Fibroblast of skin of scalp (primary cell): ENCODE data around the gene FNDC3B.
"Not testable (repeated sequence)": the region's sequence is repeated elsewhere in the genome, so short reads cannot be mapped to it uniquely, and the experiment has no call there.

Experiments used
- DNase-seq: peaks from one replicate; pipeline ENCODE4 v3.0.0-alpha.2; 2013

FNDC3B gene

DNA sequence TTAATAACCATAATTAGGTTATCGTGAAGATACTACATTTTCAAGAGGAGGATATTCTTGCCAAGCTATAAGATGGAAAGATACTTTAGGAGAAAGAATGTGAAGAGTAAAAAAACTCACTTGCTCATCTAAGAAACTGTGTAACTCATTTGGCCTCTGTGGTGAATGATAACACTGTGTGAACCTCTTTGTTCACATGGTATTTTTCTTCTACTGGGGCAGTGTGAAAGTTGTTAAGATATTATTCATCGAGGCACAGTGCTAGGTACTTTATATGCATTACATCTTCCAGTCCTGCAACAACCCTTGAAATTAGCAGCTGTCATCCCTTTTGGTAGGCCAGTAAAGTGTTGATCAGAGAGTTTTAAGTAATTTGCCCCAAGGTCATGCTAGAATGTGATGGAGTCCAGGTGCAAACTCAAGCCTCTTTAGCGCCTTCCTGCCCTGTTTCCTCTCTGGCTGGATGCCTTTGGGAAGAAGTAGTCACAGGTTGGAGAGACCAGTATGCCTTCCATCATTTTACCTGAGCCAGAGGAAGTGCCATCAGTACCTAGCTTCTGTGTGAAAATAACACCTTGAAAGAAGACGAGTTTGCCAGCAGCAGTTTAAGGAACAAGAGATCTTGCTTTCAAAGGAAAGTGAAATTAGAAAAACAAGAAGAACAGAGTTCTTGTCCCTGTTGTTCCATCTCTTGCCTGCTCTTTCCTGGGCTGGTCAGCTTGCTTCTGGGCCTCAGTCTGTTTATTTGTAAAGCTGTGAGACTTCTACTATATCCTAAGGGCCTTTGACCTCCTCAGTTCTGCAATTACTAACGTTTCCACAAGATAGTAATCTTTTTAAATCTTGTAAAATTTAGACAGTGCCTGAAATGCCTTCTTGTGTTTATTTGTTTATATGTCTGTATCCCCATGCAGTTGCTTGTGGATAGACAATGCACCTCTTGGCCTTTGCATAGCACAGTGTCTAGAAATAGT is 179.3 kb downstream of the FNDC3B start:
- DNase-seq, result no peak

DNA sequence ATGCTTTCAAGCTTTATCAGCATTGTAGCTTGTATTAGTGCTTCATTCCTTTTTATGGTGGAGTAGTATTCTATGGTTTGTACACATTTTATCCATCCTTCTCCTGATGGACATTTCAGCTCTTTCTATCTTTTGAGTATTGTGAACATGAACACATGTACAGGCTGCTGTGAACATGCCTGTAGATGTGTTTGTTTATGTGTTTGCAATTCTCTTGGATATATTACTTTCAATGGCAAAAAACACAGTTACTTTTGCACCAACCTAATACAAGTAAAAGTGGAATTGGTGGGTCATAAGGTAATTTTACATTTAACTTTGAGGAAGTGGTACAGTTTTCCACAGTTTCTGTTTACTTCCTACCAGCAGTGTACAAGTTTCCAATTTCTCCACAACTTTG is 180.4 kb downstream of the FNDC3B start:
- DNase-seq, result no peak

DNA sequence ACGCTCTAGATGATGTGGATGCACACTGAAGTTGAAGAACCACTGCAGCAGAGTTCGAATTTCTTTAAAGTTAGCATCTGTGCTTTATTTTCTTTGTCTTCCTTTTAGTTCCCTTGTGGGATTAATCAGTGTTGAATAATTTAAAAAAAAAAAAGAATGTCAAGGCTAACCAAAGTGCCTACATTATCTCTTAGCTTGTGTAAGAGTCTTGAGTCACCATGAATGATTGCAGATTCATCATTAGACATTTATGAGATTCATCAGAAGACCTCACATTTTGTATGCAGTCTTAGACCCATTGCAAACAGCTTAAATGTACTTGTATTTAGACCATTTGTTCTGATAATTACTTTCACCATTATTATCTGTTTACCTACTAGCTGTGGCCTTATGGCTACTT is 182.2 kb downstream of the FNDC3B start:
- DNase-seq, result peak; percentile 83

DNA sequence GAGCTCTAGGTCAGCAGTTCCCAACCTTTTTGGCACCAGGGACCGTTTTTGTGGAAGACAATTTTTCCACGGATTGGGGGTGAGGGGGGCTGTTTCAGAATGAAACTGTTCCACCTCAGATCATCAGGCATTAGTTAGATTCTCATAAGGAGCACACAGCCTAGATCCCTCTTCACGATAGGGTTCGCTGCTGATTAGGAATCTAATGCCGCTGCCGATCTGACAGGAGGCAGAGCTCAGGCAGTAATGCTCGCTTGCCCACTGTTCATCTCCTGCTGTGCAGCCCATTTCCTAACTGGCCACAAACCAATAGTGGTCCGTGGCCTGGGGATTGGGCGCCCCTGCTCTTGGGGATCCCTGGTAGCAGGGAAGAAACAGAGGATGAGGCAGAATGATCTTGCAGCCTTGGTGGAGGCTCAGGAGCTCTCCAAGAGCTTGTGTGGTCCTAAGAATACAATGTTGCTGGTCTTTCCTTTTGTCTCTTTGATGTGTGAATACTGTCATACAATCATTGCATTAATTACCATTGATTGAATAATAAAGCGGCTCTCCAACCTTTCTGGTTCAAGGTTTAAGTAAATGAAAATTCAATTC is 183.2 kb downstream of the FNDC3B start:
- DNase-seq, result no peak

DNA sequence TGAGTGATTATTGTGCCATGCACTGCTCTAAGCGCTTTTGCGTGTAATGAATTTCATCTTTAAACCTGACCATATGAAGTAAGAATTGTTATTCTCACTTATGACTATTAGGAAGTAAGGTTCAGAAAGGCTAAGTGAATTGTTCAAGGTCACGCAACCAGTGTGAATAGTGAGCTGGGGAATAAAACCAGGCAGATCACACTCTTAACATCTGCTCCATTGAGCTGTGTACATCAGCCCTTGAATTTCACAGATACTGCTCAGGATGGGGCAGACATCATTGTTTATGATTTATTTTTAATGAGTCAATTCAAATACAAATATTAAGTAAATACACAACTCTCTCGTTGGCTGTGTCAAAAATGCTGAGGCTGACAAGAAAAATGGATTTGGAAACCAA is 184.5 kb downstream of the FNDC3B start:
- no peak for DNase-seq

DNA sequence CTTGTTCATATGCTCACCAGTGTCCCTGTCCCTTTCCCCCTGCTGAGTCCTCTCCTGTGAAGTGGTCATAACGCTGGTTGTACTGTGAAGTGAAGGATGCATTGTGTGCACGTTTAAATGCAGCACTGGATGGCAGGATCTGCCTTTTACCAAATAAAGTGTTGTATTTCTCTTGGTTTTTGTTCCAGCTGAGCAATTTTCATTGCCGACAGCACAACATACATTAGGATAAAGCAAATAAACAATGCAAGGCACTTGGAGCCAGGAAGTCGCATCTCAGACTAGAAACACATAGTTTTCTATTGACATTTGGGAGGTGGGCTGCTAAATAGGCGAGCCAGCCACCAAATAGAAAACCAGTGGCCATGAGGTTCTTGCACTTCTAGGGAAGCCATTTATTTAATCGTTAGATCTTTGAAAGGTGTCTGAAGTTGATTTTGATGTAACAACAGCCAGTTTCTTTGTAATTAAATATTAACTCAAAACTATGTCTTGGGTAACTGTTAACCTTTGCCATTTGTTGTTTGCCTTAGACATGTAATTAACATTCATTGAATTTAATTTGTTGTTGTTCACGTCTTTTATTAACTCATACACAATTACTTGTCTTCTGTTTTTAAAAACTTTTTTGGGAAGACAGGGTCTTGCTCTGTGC is 185.3 kb downstream of the FNDC3B start:
- DNase-seq, result no peak

DNA sequence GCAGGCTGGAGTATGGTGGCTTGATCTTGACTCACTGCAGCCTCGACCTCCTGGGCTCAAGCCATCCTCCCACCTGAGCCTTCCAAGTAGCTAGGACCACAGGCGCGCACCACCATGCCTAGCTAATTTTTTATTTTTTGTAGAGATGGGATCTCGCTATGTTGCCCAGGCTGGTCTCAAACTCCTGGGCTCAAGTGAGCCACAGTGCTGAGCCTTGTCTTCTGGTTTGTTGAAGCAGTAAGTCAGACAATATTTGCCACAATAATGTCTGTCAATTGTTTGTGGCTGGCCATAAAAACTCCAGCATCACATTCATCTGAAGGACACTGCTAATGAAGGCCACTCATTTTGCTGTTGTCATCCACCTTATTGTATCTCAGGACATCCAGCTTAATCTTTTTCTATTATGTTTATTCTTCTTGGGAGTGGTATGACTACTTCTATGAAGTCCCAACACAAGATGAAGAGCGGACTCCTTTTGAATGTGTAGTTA is 185.9 kb downstream of the FNDC3B start:
- DNase-seq, result no peak

DNA sequence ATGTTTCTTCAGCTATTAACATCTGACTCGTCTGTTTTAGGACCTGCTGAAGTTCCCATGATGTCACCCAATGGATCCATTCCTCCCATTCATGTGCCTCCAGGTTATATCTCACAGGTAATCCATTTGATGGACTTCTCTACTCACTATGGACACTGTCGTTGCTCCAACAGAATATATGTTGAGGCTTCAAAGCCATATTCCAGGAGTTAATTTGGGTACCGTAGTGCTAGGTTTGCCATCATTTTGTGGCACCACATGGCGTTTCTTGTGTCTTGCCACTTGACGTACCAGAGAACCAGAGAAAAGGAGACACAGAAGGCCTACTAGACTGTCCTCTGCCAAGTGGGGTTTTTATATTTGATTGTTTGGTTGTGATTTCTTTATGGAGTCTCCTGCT is 187.5 kb downstream of the FNDC3B start:
- no peak for DNase-seq

DNA sequence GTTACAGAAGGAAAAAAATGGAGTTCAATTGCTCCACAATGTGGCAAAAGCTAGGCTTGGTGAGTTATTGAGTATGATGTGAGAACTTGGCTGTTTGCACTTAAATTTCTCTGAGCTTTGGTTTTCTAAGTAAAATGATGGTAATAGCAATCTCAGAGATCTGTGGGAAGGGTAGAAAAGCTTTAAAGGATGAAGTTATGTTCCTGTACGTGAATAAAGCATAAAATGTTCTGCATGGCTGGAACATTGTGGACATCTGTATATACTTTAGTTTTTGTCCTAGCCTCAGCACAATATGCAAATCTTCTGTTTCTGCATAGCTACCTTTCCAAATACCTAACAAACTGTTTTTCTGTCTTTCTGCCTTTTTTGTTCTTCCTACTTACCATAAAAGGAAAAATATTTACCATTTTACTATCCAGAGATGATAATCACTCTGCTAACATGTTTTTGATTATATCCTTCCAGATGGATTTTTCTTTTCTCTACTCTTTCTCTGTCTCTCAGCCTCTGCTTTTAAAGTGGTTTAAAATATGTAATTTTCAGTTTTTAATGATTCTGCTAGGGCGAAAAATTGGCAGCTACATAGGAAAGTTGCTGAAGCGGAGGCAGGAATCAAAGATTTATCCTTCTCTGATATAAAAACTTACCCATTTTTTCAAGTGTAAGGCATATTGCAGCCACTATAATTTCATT is 188.1 kb downstream of the FNDC3B start:
- DNase-seq, result no peak

DNA sequence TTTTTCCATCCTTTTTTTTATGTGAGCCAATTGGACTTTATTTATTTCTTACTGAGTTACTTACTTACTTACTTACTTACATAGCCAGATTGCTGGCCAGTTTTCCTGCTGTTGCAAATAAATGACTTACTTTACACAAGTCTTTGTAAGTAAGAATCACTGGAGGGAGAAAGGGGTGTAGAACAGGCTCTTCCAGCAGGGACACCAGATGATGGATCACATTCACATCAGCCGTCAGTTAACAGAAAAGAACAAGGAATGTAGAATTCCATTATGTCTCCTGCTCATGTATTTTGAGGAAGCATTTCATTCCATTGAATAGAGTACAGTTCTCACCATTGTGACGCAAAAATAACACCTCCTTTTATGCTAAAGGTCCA is 188.6 kb downstream of the FNDC3B start:
- no peak for DNase-seq

DNA sequence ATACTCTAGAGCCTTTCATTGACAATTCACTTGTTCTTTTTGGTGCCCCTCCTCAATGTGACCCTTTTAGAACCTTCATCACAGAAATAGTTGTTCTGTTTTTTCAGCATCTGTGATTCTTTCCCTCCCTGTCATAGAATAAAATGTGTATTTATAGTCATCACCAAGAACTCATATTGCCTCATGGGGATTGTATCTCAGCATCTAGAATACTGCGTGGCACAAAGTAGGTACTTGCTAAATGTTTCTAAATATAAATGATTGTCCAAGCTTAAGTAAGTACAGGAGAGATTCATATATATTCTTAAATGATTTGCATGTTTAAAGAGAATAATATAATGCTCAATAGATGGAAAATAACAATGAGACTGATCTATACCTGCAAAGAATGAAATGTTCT is 190.1 kb downstream of the FNDC3B start:
- no peak for DNase-seq

DNA sequence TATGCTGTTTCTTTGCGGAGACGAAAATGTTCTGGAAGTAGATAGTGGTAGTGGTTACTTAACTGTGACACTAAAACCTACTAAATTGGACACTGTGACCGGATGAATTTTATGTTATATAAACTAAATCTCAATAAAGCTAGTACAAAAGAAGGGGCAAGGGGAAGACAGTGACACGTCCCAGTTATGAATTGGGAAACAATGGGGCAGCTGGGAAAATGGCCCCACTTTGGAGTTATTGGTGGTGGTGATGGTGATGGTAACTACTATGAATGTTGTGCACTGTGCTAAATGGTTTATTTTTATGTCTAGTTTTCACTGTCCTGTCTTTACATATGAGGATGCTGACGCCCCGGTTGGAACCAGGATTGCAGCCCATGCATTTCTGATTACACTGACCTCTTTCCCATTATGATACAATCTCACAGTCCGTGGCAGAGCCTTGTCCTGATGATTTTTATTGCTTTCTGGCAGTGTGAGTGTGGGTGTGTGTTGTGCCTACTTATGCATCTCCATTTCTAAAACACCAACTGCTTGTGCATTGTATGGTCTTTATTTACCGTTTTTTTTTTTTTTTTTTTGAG is 192.0 kb downstream of the FNDC3B start:
- no peak for DNase-seq

DNA sequence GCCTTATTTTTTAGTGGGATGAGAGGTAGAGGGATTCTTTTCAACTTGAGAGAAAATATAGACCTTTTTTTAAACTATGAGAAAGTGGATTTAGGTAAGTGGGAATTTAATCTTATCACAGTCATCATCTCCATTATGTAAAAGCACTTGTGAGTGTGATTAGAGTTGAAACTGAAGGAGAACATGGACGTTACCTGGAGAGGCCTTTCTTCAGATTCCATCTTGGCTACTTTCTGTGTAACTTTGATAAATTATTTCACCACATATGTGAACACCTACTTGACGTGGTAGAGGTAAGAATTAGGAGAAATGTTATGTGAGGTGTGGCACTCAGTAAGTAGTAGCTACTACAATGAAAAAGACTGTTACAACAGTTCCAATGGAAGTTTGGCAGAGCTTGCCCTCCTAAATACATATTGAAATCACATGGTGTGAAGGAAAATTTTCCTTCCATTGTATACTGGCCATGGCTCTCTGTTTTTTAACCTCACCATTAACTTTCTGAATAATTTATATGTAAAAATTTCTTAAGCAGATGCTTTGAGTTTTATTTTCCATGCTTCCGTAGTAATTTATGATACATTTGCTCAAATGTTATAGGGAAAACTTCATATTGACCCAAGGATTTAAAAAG is 193.3 kb downstream of the FNDC3B start:
- no peak for DNase-seq

DNA sequence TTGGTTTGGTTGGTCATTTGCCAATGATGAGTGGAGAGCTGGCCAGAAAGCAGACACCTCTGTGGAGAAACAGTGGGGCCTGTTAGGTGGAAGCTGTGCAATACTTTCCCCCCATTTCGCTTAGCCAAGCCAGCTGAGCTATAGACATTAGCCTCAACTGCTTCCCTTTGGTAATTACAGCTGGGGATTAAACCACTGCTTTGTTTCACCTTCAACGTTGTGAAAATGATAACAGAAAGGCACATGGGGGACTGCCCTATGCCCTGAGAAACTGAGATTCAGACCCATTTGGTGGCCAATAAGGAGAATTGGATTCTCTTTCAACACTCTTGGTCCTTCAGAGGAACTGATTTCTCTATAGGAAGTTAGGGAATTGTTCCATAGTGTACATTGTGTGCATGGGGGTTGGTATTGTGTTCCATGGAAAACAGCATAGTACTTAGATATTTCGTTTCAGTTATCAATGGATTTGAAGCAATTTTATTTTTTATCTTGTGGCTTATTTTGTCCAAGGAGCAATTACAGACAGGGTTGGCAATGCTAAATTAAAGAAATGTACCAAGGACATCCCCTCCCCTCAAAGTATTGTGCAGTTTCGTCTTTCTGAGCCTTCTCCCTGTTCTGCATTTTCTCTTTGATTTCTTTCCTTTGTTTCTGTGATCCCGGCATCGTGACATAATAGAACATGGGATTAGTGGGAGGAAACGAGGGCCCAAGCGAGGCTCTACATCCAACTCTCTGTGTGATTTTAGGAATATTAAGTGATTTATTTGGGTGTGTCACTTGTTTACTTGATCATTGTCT is 194.3 kb downstream of the FNDC3B start:
- DNase-seq, result no peak

DNA sequence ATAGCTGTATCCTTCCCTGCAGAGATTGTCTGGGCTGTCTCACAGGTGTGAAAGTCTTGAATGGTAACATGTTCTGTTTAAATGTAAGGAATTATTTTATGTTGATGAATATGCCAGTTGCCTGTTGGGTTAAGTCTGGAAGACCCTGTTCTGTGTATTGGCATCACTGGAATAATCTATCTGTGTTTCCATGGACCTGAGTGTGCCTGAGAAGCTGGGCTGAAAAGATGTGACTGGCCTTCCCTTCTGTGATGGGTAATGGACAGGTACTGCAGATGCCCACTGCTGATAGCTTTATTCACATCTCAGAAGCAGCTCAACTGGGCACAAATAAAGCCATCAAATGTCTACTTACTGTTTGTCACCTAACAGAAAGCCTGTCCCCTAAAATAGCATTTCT is 196.3 kb downstream of the FNDC3B start:
- no peak for DNase-seq

DNA sequence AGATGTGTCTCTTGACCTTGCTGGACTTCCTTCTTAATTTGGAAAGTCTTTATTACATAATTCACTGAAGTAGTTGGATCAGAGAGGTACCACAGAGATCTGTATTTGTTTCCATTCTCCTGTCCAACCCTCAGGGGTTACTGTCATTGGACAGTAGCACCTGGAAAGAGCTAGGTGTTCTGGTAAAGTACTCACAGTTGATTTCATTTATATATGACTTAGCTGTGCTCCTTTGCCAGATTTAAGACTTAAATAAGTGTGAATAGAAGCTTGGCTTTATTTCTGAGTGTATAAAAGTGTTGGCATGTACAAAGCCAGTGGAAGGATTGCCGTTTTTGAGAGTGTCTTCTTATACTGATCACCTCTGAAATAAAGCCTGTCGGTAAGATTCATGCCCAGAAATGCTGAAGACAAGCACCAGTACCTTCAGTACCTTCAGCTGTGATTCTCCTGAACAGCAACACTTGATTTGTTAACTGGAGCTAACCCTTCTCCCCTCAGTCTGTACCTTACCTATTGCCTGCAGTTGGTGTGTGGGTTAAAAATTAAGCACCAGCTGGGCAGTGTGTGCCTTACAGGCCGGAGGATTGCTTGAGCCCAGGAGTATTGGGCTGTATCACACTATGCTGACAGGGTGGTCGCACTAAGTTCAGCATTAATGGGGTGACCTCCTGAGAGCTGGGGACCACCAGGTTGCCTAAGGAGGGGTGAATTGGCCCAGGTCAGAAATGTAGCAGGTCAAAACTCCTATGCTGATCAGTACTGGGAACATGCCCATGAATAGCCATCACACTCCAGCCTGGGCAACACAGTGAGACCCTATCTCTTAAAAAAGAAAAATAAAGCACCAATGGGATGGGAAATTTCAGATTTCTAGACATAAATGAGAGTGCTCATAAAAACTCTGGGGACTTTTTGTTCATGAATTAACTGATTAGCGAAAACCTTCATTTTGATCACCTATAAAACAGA is 197.7 kb downstream of the FNDC3B start:
- no peak for DNase-seq

DNA sequence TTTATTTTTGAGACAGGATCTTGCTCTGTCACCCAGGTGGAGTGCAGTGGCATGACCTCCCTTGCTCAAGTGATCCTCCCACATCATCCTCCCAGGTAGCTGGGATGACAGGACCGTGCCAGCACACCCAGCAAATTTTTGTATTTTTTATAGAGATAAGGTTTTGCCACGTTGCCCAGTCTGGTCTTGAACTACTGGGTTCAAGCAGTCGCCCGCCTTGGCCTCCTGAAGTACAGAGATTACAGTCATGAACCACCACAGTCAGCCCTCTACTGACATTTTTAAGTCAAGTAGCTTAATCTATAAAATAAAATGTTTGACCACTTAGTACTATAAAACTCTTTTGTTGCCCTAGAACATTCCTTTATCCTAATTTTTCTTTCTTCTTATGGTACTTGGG is 198.8 kb downstream of the FNDC3B start:
- no peak for DNase-seq

DNA sequence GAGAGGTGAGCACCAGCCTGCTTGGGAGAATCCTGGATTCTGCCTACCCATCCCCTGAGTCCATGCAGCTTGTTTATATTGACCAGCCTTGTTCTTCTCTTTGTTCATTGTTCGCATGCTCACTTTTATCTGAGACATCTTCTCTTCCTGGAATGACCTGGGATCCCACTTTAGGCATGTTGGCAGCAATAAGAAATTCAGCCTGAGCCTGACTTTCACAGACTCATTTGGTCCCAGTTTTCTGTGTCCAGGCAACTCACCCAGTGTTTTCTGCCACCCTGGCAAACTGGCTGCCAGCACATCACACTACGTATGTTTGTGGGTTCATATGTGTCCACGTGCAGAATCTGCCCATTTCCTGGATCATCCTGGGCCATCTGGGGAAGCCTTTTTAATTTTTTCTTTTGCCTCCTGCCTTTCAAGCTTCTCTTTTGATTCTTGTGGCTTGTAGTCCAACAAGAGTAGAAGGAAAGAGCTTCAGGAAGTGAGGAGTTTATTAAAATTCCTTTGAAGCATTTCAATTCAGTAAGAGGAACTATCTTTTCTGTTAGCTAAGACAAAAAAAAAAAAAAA is 199.9 kb downstream of the FNDC3B start:
- no peak for DNase-seq

DNA sequence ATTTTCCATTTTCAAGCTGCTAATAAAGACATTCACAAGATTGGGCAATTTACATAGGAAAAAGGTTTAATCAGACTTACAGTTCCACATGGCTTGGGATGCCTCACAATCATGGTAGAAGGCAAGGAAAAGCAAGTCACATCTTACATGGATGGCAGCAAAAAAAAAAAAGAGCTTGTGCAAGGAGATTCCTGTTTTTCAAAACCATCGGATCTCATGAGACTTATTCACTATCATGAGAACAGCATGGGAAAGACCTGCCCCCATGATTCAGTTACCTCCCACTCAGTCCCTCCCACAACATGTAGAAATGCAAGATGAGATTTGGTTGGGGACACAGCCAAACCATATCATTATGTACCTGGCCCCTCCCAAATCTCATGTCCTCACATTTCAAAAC is 202.0 kb downstream of the FNDC3B start:
- DNase-seq, result no peak

DNA sequence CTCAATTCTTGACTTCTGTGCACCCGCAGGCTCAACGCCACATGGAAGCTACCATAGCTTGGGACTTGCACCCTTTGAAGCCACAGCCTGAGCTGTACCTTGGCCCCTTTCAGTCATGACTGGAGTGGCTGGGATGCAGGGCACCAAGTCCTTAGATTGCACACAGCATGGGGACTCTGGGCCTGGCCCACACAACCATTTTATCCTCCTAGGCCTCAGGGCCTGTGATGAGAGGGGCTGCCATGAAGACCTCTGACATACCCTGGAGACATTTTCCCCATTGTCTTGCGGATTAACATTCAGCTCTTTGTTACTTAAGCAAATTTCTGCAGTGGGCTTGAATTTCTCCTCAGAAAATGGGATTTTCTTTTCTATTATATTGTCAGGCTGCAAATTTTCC is 203.1 kb downstream of the FNDC3B start:
- DNase-seq, result not testable (repeated sequence)
